HCT116 (cell line): ENCODE measurements around the gene PCDH19.

Experiments used
- ATF3 ChIP-seq: IDR thresholded peaks from 2 replicates; pipeline ENCODE4 v1.6.1; 2012
- CTCF ChIP-seq, 3 experiments: fragments of 200-600 bp in 1 of 3; sonication (generic) in 1 of 3; IDR thresholded peaks in 2 of 3; conservative IDR thresholded peaks in 1 of 3; 2 replicates each; pipeline ENCODE4 v1.5.1; 2012 to 2017; ENCODE audit warnings: low read depth in 2 of 3, low read length in 2 of 3, antibody characterized with exemption in 1 of 3, borderline replicate concordance in 1 of 3, control low read depth in 1 of 3, mild to moderate bottlenecking in 1 of 3, mixed read lengths in 1 of 3, mixed run types in 1 of 3, moderate library complexity in 1 of 3; ENCODE audit not compliant: insufficient read depth in 1 of 3
- EZH2 ChIP-seq: fragments of 200-600 bp; sonication (generic); IDR thresholded peaks from 2 replicates; pipeline ENCODE4 v1.6.1; 2017; ENCODE audit warnings: antibody characterized with exemption, mixed run types
- JUND ChIP-seq: IDR thresholded peaks from 2 replicates; pipeline ENCODE4 v1.6.1; 2012
- POLR2A ChIP-seq: IDR thresholded peaks from 2 replicates; pipeline ENCODE4 v1.7.0; 2011; ENCODE audit warnings: borderline replicate concordance; ENCODE audit not compliant: insufficient read depth, insufficient read length; ENCODE audit errors: extremely low read depth
- RAD21 ChIP-seq: IDR thresholded peaks from 2 replicates; pipeline ENCODE4 v1.6.1; 2012; ENCODE audit warnings: low read depth, mild to moderate bottlenecking
- YY1 ChIP-seq: IDR thresholded peaks from 2 replicates; pipeline ENCODE4 v1.6.1; 2011; ENCODE audit warnings: low read length, low read depth, moderate library complexity, mild to moderate bottlenecking; ENCODE audit not compliant: insufficient replicate concordance; ENCODE audit errors: extremely low read depth

GRCh38 chrX:100363896-100364295, 46.2 kb downstream of the PCDH19 start:
- TF ChIP-seq POLR2A (no peak), JUND (no peak), ATF3 (no peak), YY1 (no peak), EZH2 (no peak), CTCF (IDR thresholded peaks at IDR 0.05 in 2 of 3, conservative IDR thresholded peaks at IDR 0.05 in 1 of 3; ENCODE audit: borderline replicate concordance in 1 of 3, insufficient read depth in 1 of 3, low read depth in 2 of 3, low read length in 2 of 3) (no peak), RAD21 (no peak)
